SK-N-SH treated with all-trans-retinoic acid at 6 μM for 48 hours (cell line): ENCODE measurements around the gene UVRAG.

ENCODE experiments used
- ARNTL ChIP-seq: fragments of 450-650 bp; formaldehyde crosslinking; IDR thresholded peaks from 2 replicates; pipeline ENCODE4 v1.5.0; 2020; ENCODE audit warnings: low read depth, mild to moderate bottlenecking, moderate library complexity, borderline replicate concordance
- ESRRG ChIP-seq: fragments of 250-450 bp; sonication (Bioruptor Pico); IDR thresholded peaks from 2 replicates; pipeline ENCODE4 v1.6.1; 2021; ENCODE audit warnings: mild to moderate bottlenecking
- GLIS3 ChIP-seq: fragments of 250-450 bp; sonication (Bioruptor Pico); IDR thresholded peaks from 2 replicates; pipeline ENCODE4 v1.5.0; 2020; ENCODE audit warnings: mild to moderate bottlenecking, moderate library complexity
- ISL1 ChIP-seq: fragments of 250-450 bp; sonication (Bioruptor Pico); IDR thresholded peaks from 2 replicates; pipeline ENCODE4 v2.1.2; 2022; ENCODE audit warnings: mild to moderate bottlenecking, moderate library complexity
- PPARA ChIP-seq: fragments of 250-450 bp; sonication (Bioruptor Pico); IDR thresholded peaks from 2 replicates; pipeline ENCODE4 v1.5.0; 2020; ENCODE audit warnings: mild to moderate bottlenecking, borderline replicate concordance
- RARB ChIP-seq: fragments of 250-450 bp; sonication (Bioruptor Pico); IDR thresholded peaks from 2 replicates; pipeline ENCODE4 v1.8.0; 2021; ENCODE audit warnings: mild to moderate bottlenecking, moderate library complexity
- TCF4 ChIP-seq: fragments of 250-450 bp; sonication (Bioruptor Pico); IDR thresholded peaks from 2 replicates; pipeline ENCODE4 v1.8.0; 2021; ENCODE audit warnings: mild to moderate bottlenecking, moderate library complexity, borderline replicate concordance
- TOX ChIP-seq: fragments of 250-450 bp; sonication (Bioruptor Pico); IDR thresholded peaks from 2 replicates; pipeline ENCODE4 v1.8.0; 2021; ENCODE audit warnings: mild to moderate bottlenecking, moderate library complexity, borderline replicate concordance
- ZFP30 ChIP-seq: fragments of 450-650 bp; formaldehyde crosslinking; IDR thresholded peaks from 2 replicates; pipeline ENCODE4 v1.5.0; 2022; ENCODE audit warnings: mild to moderate bottlenecking, moderate library complexity
- ZNF70 ChIP-seq: fragments of 450-650 bp; formaldehyde crosslinking; IDR thresholded peaks from 2 replicates; pipeline ENCODE4 v1.5.0; 2020; ENCODE audit warnings: mild to moderate bottlenecking, moderate library complexity
- TF ChIP-seq, protein P1 (sequence below): fragments of 250-450 bp; sonication (Bioruptor Pico); IDR thresholded peaks from 2 replicates; pipeline ENCODE4 v1.8.0; 2020; ENCODE audit warnings: mild to moderate bottlenecking, moderate library complexity, borderline replicate concordance
- TF ChIP-seq, protein P2 (sequence below): fragments of 250-450 bp; sonication (Bioruptor Pico); IDR thresholded peaks from 2 replicates; pipeline ENCODE4 v1.5.1; 2020; ENCODE audit warnings: low read depth, mild to moderate bottlenecking, moderate library complexity
- TF ChIP-seq, protein P3 (sequence below): fragments of 250-450 bp; sonication (Bioruptor Pico); IDR thresholded peaks from 2 replicates; pipeline ENCODE4 v1.5.1; 2021; ENCODE audit warnings: mild to moderate bottlenecking, moderate library complexity

DNA sequence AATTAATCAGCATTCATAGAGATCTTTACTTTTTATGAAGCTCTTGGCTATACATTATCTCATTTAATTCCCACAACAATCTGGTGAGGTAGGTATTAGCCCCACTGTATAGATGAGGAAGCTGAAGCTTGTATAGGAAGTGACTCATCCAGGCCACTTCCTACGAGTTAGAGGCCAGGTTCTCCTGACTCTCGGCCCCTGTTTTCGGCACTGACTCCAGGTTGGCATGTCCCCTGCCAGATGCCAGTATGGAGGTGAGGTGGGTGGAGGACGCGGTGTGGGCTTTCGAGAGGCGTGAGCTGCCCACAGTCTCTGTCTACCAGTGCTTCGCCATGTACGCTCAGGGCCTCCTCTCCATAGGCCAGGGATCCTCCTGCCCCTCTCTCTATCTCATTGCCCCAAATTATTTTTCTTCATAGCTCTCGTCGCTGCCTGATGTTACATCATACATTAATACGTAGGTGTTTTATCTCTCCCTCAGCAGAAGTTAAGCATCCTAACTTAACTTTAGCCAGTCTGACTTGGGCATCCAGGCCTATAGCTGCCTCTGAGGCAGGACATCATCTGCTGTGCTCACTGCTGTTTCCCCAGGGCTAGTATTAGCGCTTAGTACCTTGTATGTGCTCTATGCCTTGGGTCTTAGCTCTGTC is 37.4 kb upstream of the UVRAG start:
- TF ChIP-seq, protein P1, sequence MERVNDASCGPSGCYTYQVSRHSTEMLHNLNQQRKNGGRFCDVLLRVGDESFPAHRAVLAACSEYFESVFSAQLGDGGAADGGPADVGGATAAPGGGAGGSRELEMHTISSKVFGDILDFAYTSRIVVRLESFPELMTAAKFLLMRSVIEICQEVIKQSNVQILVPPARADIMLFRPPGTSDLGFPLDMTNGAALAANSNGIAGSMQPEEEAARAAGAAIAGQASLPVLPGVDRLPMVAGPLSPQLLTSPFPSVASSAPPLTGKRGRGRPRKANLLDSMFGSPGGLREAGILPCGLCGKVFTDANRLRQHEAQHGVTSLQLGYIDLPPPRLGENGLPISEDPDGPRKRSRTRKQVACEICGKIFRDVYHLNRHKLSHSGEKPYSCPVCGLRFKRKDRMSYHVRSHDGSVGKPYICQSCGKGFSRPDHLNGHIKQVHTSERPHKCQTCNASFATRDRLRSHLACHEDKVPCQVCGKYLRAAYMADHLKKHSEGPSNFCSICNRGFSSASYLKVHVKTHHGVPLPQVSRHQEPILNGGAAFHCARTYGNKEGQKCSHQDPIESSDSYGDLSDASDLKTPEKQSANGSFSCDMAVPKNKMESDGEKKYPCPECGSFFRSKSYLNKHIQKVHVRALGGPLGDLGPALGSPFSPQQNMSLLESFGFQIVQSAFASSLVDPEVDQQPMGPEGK (CRISPR knock-in tag): no peak
- TF ChIP-seq ZNF70 (CRISPR knock-in tag) (no peak), ZFP30 (CRISPR knock-in tag) (no peak), RARB (CRISPR knock-in tag) (no peak), ISL1 (CRISPR knock-in tag) (no peak), ESRRG (CRISPR knock-in tag) (no peak), ARNTL (CRISPR knock-in tag) (no peak), TCF4 (no peak), PPARA (CRISPR knock-in tag) (no peak), GLIS3 (no peak), TOX (no peak)
- TF ChIP-seq, protein P2, sequence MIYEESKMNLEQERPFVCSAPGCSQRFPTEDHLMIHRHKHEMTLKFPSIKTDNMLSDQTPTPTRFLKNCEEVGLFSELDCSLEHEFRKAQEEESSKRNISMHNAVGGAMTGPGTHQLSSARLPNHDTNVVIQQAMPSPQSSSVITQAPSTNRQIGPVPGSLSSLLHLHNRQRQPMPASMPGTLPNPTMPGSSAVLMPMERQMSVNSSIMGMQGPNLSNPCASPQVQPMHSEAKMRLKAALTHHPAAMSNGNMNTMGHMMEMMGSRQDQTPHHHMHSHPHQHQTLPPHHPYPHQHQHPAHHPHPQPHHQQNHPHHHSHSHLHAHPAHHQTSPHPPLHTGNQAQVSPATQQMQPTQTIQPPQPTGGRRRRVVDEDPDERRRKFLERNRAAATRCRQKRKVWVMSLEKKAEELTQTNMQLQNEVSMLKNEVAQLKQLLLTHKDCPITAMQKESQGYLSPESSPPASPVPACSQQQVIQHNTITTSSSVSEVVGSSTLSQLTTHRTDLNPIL: no peak
- TF ChIP-seq, protein P3, sequence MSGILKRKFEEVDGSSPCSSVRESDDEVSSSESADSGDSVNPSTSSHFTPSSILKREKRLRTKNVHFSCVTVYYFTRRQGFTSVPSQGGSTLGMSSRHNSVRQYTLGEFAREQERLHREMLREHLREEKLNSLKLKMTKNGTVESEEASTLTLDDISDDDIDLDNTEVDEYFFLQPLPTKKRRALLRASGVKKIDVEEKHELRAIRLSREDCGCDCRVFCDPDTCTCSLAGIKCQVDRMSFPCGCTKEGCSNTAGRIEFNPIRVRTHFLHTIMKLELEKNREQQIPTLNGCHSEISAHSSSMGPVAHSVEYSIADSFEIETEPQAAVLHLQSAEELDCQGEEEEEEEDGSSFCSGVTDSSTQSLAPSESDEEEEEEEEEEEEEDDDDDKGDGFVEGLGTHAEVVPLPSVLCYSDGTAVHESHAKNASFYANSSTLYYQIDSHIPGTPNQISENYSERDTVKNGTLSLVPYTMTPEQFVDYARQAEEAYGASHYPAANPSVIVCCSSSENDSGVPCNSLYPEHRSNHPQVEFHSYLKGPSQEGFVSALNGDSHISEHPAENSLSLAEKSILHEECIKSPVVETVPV (CRISPR knock-in tag): no peak
